CD4-positive, alpha-beta T cell treated with Interleukin-6 at 100 ng/mL for 8 hours (primary cell): Measurements from ENCODE around the gene PTBP3.
"Not testable (repeated sequence)": the region's sequence is repeated elsewhere in the genome, so short reads cannot be mapped to it uniquely, and the experiment has no call there.

ENCODE experiments used
- DNase-seq: peaks from one replicate; pipeline ENCODE4 v3.0.0-alpha.2; 2020; ENCODE audit warnings: mixed read lengths, low spot score

Gene PTBP3

DNA sequence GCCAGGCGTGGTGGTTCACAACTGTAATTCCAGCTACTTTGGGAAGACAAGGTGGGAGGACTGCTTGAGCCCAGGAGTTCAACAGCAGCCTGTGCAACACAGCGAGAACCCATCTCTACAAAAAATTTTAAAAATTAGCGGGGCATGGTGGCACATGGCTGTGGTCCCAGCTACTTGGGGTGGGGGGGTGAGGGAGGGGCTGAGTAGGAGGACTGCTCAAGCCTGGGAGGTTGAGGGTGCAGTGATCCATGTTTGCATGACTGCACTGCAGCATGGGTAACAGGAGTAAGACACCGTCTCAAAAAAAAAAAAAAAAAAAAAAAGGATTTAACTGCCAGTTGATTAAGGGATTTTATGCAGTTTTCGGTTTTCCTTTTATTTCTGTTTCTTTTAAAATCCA lies 65.0 kb downstream of the PTBP3 start:
- no peak for DNase-seq

DNA sequence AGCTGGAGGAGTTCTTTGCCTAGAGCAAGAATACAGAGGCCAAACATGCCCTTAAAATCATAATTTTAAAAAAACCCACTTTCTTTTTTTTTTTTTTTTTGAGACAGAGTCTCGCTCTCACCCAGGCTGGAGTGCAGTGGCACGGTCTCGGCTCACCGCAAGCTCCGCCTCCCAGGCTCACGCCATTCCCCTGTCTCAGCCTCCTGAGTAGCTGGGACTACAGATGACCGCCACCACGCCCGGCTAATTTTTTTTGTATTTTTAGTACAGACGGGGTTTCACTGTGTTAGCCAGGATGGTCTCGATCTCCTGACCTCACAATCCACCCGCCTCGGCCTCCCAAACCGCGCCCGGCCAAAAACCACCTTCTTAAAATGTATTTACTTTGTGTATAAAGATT lies 66.3 kb downstream of the PTBP3 start:
- DNase-seq: not testable (repeated sequence)

DNA sequence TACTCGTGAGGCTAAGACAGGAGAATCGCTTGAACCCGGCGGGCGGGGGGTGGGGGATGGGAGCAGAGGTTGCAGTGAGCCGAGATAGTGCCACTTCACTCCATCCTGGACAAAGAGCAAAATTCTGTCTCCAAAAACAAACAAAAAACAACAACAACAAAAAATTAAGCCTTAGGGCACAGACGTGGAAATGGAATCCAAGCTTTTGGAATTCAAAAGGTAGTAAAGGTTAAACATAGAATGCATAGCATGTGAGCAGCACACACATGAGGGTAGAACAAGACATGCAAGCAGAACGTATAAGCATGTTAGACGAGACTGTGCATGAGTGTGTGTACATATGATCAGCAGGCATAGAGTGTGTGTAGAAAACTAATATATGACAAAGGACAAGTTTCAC lies 68.0 kb downstream of the PTBP3 start:
- DNase-seq: no peak

DNA sequence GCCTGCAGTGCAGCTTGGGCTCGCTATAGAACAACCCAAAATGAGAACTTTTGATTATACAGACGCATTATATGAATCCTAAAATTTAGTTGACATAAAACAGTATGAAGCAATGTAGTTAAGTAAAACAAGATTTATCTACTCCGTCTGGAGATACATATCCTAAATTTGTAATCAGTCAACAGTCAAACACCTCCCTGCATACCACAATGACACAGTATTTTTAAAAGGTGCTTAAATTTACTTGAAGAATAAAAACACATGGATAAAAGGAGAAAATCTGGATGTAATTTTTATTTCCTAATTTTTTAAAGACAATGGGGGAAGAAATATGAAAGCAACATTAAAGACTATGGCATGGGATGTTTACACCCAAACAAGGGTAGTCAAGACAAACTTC lies 70.8 kb downstream of the PTBP3 start:
- no peak for DNase-seq

DNA sequence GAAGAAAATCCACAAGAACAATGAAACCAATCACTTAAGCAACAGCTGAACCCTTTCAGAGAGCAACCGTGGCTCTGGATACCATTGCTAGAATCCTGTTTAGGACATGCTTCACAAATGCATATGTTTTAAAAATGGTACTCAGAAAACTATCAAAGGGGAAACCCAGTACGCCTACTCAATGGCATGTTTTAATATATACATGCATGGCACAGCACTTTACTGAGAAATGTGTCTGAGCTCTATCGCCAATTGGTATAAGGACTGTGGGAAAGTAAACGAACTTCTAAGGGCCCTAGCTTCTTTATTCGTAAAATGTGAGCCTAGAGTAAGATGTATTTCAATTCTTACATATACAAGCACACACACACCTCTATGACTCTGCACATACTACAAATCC lies 72.3 kb downstream of the PTBP3 start:
- no peak for DNase-seq

DNA sequence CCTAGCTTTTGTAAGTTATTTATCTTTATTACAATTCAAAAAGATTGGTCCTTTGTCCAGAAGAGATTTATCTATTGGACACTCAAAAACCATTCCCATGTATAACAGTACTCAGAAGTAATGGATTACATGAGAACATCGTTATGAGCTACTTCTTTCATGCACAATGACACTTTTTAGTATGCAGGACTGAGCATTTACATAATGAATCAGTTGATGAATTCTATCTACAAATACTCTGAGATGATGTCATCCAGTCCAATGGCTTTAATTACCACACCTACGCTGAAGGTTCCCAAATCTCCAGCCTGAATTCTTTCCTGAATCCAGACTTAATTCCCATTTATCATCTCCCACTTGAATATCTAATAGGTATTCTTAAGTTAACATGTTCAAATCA lies 75.3 kb downstream of the PTBP3 start:
- DNase-seq: no peak

DNA sequence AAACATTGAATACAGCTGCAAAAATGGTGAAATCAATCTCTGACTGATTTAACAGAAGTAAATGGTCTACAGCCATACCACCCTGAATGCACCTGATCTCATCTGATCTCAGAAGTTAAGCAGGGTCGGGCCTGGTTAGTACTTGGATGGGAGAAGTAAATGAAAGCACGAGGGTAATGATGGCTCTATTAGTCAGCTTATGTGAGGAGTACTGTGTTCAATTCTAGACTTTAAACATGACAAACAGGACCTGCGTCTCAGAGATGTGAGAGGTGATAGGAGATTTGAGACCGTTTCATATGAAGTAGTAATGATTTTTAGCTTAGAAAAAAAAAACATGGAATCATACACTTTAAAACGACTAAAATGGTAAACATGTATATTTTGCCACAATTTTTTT lies 81.2 kb downstream of the PTBP3 start:
- no peak for DNase-seq

DNA sequence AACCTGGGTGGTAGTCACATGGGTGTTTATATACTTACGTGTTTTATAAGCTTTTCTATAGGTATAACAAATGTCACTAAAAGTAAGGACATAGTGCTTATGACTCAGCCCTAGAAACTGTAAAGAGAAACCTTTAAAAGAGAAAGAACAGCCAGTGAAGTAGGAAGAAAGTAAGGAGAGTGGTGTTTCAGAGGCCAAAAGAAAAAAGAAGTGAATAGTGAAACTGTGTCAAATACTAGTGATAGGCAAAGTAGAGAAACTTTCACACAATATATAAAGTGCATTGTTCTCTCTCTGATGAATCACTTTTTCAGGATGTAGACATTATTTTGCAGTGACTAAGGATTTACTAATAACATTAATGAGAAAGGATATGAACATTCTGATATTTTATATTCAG lies 84.1 kb downstream of the PTBP3 start:
- no peak for DNase-seq

DNA sequence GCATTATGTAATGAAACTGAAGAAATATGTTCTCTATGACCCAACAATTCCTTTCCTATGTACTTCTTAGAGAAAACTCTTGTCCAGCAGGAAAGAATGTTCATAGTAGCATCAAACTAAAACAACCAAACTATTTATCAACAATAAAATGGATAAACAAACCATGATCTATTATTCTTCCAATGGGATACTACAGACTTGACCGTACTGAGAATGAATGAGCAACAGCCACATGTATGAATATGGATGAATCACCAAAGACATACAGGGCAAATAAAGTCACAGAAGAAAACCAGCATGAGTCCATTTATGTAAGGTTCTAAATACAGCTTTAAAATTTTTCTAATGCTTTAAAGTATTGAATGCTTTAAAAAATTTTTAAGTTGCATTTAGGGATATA lies 84.7 kb downstream of the PTBP3 start:
- no peak for DNase-seq

DNA sequence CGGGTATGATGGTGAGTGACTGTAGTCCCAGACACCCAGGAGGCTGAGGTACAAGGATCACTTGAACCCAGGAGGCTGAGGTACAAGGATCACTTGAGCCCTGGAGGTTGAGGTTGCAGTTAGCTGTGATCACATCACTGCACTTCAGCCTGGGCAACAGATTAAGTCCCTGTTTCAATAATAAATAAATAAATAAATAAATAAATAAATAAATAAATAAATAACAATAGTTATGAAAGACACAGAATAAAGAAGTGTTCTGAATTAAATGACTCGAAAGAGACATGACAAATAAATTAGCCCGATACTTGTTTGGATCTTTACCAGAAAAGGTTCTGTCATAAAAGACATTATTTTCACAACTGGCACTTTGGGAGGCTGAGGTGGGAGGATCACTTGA lies 86.3 kb downstream of the PTBP3 start:
- no peak for DNase-seq

DNA sequence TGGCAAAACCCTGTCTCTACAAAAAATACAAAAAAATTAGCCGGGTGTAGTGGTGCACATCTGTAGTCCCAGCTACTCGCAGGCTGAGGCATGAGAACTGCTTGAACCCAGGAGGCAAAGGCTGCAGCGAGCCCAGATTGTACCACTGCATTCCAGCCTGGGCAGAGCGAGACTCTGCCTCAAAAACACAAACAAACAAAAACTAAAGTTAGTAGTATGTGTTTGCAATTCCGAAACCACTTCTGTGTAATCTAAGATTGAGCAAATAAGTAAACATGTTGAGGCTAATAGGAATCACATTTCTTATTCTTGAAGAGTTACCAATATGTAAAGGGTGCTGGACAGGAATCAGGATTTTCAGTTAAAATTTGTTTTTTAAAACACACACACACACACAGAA lies 88.3 kb downstream of the PTBP3 start:
- DNase-seq: no peak

DNA sequence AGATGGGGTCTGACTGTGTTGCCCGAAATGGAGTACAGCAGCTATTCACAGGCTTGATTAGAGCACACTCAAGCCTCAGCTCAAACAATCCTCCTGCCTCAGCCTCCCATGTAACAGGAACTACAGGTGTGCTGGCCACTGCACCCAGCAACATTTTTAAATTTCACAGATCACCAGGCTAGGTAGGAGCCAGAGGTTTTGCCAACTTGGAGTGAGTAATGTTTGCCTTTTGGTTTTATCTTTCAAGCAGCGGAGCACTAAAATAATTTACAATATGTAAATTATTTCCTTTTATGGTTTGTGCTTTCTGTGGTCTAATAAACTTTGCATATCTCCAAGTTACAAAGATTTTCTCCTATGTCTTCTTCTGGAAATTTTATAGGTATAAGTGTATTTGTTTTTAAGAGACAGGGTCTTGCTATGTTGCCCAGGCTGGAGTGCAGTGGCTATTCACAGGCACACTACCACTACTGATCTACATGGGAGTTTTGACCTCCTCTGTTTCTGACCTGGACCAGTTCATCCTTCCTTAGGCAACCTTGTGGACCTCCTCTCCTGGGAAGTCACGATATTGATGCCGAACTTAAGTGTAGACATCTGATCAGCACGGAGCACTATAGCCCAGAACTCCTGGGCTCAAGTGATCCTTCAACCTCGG lies 91.1 kb downstream of the PTBP3 start:
- DNase-seq: no peak

DNA sequence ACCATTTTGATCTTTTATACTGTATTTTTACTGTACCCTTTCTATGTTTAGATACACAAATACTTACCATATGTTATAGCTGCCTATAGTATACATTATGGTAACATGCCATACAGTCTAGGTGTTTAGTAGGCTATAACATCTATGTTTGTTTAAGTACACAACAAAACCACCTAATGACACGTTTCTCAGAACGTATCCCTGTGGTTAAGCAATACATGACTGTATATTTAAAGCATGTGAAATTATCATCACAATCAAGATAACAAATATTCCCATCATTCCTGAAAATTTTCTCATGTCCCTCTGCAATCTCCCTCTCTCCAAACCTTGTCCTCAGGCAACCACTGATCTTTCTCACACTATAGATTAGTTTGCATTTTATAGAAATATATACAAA lies 91.9 kb downstream of the PTBP3 start:
- no peak for DNase-seq

DNA sequence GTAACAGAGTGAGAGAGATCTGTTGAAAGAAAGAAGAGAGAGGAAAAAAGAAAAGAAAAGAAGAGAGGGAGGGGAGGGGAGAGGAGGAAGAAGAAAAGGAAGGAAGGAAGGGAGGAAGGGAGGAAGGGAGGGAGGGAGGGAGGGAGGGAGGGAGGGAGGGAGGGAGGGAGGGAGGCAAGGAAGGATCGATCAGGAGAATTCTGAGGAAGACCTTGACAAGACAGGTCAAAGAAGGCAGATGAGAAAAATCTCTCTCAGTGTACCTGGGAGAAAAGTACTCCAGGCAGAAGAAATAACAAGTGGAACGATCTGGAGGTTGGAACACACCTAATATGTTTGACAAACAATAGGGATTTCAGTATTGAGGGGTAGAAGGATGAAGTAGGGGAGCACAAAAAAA lies 93.7 kb downstream of the PTBP3 start:
- no peak for DNase-seq

DNA sequence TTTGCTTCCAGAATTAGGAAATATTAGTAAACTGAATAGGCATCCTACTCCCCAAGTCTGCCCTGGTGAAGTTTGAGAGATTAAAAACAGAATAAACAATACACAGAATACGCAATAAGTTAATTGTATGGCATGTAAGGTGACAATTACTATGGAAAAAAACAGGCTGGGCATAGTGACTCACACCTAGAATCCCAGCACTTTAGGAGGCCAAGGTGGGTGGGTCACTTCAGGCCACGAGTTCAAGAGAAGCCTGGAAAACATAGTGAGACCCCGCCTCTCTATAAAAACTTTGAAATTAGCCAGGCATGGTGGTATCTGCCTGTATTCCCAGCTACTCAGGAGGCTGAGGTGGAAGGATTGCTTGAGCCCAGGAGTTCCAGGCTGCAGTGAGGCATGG lies 94.1 kb downstream of the PTBP3 start:
- no peak for DNase-seq

DNA sequence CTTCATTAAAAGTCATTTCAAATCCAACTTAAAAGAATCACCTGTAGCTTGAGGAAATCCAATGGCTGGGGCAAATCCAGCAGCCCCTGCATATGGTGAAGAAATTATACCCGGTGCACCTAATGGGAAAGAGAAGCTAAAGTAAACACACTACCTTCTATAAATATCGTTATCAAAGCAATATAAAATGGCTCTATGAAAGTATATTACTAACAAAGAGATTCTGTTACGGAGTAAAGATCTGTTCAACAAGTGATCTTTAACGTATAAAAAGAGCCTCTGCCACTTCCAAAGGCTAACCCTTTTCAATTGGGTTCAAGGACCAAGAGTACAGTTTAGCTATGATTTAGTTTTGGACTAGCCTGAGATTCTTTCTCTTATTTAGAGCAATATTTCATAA lies 98.6 kb downstream of the PTBP3 start:
- DNase-seq: no peak

DNA sequence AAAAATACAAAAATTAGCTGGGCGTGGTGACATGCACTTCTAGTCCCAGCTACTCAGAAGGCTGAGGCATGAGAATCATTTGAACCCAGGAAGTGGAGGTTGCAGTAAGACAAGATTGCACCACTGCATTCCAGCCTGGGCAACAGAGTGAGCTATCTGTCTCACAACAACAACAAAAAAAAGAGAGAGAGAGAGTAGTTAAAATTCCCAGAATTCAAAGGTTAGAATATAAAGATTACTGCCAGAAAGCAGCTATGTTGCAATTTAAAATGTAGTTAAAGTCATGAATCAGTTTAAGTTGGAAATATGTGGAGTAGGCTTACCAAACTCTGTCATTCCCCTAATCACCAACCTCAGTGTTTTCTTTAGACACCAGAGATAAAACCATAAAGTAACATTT lies 99.7 kb downstream of the PTBP3 start:
- no peak for DNase-seq

DNA sequence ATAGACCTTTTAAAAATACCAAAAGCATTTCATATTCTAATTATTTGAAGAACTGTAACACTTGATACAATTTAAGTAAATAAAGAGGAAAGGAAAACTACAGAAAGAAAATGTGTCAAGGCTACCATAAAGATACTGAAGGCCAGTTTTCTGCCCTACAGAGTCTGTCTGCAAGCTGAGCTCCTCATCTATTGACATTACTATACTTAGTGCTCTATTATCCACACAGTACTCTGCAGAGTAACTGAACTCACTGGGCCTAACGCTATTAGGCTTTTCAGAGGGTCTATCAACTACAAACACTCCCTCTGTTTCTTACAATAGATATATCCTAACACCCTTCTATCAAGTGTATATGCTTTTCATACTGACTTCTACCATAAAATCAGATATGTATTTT lies 101.2 kb downstream of the PTBP3 start:
- no peak for DNase-seq

DNA sequence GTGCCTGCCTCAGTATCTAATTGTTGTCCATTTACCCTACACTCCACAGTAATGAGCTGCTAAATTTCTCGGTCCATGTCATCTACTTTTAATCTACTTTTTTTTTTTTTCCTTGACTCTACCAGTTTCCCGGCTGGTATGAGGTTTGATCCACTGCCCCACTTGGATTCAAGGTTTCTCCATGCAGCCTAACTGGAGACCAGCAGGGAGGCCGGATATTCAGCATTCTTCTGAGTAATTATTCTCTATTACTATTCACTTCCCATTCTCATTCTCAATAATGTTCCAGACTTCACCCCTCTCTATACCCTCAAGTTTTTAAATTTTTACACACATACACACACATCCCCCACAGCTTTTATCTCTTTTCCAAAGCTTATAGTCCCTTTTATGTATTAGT lies 107.3 kb downstream of the PTBP3 start:
- DNase-seq: no peak

DNA sequence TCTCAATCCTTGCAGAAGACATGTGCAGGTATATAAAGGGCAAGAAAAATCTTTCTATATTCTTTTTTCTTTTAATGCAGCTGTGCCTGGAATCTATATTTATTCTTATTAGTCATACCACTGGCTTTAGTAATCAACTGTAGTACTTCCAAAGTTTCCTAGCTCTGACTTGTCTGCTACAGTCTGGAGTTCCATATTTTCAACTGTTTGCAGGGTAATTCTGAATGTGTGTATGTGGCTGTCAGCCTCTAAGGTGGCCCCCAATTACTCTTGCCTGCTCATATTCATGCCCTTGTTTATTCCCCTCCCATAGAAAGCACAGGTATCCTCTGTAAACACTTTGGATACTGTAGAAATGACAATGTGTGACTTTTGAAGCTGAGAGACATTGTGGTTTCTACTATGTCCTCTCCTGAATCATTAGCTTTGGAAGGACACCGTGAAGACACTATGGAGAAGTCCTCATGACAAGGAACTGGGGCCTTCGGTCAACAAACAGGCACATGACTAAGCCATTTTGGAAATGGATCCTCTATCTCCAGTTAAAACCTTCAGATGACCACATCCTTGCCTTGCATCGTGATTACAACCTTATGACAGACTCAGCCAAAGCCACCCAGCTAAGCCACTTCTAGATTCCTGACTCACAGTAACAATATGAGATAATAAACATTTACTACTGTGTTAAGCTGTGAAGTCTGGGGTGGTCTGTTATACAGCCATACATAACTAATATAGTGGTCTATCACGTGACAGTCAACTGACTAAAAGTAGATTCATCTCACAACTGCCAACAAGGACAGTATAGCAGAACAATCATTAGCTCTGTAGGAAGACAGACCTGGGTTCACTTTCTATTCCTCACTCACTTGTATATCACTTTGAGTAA lies 108.8 kb downstream of the PTBP3 start:
- DNase-seq: no peak

DNA sequence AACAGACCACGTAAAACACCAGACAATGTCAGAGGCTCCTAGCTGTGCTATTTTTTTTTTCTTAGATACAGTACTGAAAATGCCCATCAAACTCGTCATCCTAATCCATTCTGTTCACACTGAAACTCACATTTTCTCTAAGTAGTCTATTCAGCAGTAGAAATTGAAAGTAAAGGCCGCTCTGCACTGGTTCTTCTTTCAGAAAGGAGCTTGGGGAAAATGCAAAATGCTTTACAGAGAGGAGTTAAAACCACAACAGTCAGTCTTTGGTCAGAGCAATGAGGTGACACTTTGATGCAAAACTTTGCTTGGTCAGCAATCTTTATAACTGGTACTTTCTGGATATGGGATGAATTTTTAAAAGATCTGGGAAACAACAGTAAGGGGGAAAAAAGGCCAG lies 114.5 kb downstream of the PTBP3 start:
- DNase-seq: no peak

DNA sequence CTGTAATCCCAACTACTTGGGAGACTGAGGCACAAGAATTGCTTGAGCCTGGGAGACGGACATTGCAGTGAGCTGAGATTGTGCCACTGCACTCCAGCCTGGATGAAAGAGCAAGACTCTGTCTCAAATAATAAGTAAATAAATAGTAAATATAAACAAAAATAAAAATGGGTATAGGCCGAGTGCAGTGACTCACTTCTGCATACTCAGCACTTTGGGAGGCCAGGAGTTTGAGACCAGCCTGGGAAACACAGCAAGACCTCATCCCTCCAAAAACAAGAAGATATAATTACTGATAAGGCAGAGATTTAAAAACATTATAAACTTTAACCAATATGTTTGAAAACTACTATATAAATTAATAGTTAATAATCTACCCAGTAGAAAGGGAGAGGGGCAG lies 120.5 kb downstream of the PTBP3 start:
- DNase-seq: no peak

DNA sequence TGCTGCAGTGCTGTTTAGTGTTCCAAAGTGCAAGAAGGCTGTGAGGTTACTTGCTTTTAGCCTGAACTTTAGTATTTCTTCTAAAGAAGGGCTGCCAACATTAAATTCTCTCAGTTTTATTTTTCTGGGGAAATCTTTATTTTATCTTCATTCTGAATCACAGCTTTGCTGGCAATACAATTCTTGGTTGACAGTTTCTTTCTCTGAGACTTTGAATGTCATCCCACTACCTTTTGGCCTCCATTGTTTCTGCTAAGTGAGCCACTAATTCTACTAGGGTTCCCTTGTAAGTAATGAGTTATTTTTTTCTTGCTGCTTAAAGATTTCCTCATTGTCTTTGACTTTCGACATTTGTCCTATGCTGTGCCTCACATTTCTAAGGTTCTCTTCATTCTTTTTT lies 126.0 kb downstream of the PTBP3 start:
- no peak for DNase-seq

DNA sequence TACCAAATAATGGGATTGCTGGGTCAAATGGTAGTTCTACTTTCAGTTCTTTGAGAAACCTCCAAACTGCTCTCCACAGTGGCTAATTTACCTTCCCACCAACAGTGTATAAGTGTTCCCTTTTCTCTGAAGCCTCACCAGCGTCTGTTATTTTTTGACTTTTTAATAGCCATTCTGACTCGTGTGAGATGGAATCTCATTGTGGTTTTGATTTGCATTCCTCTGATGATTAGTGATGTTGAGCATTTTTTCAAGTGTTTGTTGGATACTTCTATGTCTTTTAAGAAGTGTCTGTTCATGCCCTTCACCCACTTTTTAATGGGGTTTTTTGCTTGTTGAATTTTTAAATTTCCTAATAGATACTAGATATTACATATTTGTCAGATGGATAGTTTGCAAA lies 129.9 kb downstream of the PTBP3 start:
- DNase-seq: no peak
